Stimulated activated CD8-positive, alpha-beta memory T cell treated with anti-CD3 and anti-CD28 coated beads, Interleukin-4, amount 100 ng/mL, for 24 hours (primary cell): Measurements from ENCODE around the gene HSD3B1.
"Not testable (repeated sequence)": the region's sequence is repeated elsewhere in the genome, so short reads cannot be mapped to it uniquely, and the experiment has no call there.

Experiments used
- DNase-seq: peaks from one replicate; pipeline ENCODE4 v3.0.0-alpha.2; 2020; ENCODE audit warnings: low read depth

HSD3B1 gene

GRCh38 chr1:119553302-119554071 is 46.5 kb downstream of the HSD3B1 start:
- DNase-seq, result not testable (repeated sequence)

- DNase-seq, result no peak
These were observed 47.2 kb downstream of the HSD3B1 start for GRCh38 chr1:119554183-119554582.

- DNase-seq, result no peak
These were observed 49.4 kb downstream of the HSD3B1 start for GRCh38 chr1:119556423-119556822.

GRCh38 chr1:119560402-119560801 is 53.4 kb downstream of the HSD3B1 start:
- not testable (repeated sequence) for DNase-seq

GRCh38 chr1:119564548-119564947 is 57.5 kb downstream of the HSD3B1 start:
- no peak for DNase-seq
